Astrocyte of the hippocampus (primary cell): Measurements from ENCODE around the gene CTNNB1.

Experiments used
- DNase-seq: peaks from one replicate; pipeline ENCODE4 v3.0.0; 2011; ENCODE audit warnings: low read depth, low spot score

The CTNNB1 gene

DNA sequence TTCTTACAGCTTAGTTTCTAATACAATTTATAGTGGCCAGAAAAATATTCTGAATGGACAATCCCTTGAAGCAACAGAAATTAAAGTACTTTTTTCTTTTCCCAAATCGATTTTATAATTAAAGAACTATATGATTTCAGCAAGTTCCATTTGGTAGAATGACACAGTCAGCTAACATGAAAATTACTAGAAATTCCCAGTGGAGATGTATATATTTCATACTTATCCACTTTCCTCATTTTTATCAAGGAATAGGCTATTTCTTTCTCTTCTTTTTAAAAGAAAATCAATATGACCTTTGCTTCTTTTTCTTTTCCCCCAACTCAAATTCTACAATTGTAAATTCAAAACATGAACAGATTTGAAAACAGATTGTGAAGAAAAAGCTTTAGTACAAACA, 6.4 kb upstream of the CTNNB1 start:
- DNase-seq: no peak

- no peak for DNase-seq
Observed at GRCh38 chr3:41193794-41194539, 5.3 kb upstream of the CTNNB1 start.

GRCh38 chr3:41194701-41195100, 4.6 kb upstream of the CTNNB1 start:
- DNase-seq: no peak

GRCh38 chr3:41195946-41196345, 3.4 kb upstream of the CTNNB1 start:
- DNase-seq: no peak

GRCh38 chr3:41196499-41197410, 2.5 kb upstream of the CTNNB1 start:
- no peak for DNase-seq

DNA sequence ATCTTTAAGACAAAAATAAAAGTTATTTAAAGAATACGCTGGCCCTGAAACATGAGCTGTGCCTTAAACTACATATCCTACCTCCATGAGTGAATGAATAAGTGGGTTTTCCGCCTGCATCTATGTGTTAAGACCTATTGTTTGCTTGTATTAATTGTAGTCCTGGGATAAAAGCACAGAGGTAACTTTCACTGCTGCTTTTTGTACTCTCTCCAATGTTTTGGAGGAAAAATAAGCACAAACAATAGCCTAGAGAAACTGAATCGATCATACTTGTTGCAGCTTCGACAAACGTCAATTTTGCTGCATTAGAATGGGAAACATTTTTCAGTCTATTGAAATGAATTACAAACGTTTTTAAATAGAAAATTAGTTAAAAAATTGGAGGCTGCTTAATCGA, 1.3 kb upstream of the CTNNB1 start:
- no peak for DNase-seq

DNA sequence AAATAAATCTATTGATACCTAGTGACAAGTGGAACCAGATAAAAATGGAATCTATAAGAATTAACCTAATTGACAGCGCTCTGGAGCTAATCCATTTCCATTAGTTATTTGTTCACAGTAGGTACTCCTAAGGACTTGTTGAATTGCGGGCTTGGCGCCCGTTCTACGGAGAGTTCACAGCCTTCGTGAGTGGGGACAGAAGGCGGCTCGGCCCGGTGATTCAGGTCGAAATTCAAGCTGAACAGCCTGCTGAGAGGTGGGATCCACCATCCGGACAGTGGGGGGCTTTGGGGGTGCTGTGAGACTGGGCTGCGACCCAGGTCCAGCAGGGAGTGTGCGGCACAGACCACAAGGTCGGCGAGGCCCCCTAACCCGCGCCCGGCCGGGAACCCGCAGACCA, 779 bp upstream of the CTNNB1 start:
- peak; percentile 61 for DNase-seq

GRCh38 chr3:41199866-41200668, 762 bp downstream of the CTNNB1 start:
- DNase-seq: peak; percentile 58

GRCh38 chr3:41200669-41201021, 1.3 kb downstream of the CTNNB1 start:
- peak; percentile 71 for DNase-seq

DNA sequence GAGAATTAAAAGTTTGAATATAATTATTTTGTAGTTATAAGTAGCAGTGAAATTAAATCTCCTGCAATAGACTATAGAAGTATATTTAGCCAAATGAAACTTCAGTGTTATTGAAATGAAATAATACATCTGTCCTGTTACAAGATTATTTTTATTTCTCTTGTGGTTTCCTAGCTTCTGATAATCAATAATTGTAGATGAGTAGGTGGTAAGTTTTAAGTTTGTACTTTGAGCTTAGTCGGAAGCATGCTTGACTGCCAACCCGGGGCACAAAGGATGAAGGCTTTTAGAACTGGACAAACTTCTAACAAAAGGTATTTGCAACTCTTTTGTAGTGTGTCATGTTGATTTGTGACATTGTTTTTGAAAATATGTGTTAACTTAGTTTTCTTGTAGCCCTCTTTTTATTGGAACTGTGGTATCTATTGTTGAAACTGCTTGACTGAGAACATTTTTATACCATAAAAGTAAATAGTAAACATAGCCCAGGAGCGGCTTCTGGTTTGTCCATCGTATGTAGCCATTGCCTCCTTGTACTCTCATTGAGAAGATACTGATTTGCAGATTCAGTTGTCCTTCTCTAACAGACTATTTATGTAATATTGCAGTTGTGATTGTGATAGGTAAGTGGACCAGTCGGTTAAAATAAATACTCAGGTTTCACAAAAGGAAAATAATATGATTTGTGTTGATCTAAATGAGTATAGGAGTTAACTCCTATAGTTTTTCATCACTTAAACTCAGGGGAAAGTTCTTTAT, 2.9 kb downstream of the CTNNB1 start:
- DNase-seq: peak; percentile 28

GRCh38 chr3:41202834-41203345, 3.6 kb downstream of the CTNNB1 start:
- DNase-seq: peak; percentile 69

DNA sequence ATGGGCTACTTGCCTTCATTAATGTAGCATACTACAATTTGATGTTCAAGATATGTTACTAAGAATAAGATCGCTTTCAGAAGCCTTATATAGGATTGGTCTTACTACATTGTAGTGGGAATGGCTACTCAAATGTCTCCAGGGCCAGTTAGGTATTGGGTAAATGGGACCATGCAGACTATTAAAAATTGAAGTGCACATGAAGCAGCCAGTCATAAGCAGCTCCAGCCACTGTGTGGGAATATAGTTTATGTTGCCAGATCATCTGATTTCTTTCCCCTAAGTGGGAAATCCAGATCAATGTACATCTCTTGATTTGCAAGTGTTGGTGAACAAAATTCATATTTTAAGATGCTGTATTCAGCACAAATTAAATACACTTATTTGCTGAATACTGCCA, 5.1 kb downstream of the CTNNB1 start:
- no peak for DNase-seq

- no peak for DNase-seq
Observed at GRCh38 chr3:41205591-41205990, 6.3 kb downstream of the CTNNB1 start.

- DNase-seq: no peak
Observed at GRCh38 chr3:41207355-41207754, 8.1 kb downstream of the CTNNB1 start.

- DNase-seq: no peak
Observed at GRCh38 chr3:41208507-41209220, 9.4 kb downstream of the CTNNB1 start.

- DNase-seq: no peak
Observed at GRCh38 chr3:41209646-41210045, 10.3 kb downstream of the CTNNB1 start.

- no peak for DNase-seq
Observed at GRCh38 chr3:41210966-41211365, 11.7 kb downstream of the CTNNB1 start.

DNA sequence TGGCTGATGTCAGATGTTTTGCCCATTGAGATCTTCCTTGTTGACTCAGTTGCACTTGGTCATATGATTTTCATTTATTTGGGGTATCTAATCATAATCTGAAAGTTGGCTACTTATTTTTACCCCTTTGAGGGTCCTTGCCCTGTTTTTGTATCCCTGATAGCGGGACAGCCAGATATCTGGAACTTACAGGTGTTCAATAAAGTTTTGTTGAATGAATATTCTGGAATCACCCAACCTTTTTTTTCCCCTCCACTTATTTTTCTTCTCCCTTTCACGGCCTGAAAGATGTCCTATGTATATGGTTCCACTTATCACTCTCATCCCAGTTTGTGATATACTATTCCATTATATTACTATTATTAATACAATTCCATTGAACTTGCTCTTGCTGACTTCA, 12.8 kb downstream of the CTNNB1 start:
- DNase-seq: no peak

DNA sequence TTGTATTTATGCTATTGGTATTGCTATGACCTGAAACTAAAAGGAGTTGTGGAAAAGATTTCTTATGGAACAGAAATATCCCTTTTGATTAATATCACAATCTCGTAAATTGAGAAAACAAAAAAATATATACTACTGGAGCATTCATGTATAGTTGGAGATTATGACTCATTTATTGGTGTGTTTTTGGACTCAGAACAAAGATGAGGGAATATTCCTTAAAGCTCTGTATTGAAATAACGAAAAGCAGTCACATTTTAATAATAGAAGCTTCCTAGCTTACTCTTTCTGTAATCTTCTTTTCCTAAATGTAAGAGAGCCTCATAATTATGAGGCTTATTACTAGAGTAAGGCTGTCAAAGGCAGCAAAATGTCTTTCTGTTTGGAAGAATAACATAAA, 14.3 kb downstream of the CTNNB1 start:
- no peak for DNase-seq

GRCh38 chr3:41216422-41216821, 17.1 kb downstream of the CTNNB1 start:
- DNase-seq: no peak

DNA sequence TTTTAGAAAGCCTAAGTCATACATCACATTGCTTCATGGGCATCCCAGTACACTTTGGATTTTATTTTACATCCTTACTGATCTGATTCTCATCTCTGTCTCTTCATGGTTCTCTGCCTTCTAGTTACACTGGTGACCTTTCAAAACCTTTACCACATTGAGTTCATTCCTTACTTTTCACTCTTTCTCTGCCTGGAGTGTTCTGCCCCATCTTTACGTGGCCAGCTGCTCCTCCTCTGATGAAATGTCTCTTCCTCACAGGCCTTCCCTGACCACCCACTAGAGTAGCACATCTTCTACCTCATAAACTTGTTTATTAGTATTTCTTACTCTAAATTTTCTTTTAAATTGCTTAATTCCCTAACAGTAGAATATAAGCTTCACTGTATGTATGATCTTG, 17.7 kb downstream of the CTNNB1 start:
- no peak for DNase-seq
